CD4-positive, alpha-beta T cell (primary cell): ENCODE results near the gene ANKRD17. TPM values are rescaled to one million over a fixed set of nuclear protein-coding genes. Genes with fewer than 3 reads are reported as not detected.

Experiments
- ATAC-seq: fragments of 200-7000 bp; cut with Tn5 transposase; one replicate; pipeline ENCODE4 v1.10.0; 2022; ENCODE audit warnings: mild to moderate bottlenecking; ENCODE audit not compliant: poor library complexity
- CTCF ChIA-PET: fragments of 350-600 bp; sonication (Branson Sonifier 250); formaldehyde crosslinking; loops from one replicate; lab custom pipeline; 2021; ENCODE audit warnings: antibody characterized with exemption, inconsistent platforms; lab: Charles Lee
- POLR2A ChIA-PET: fragments of 350-600 bp; sonication (Branson Sonifier 250); formaldehyde crosslinking; loops from one replicate; lab custom pipeline; 2021; ENCODE audit warnings: antibody characterized with exemption, inconsistent platforms; lab: Charles Lee
- DNase-seq, 14 experiments: peaks; one replicate each; pipeline ENCODE4 v3.0.0-alpha.2; 2013 to 2020; ENCODE audit warnings: mixed read lengths in 2 of 14
- H3K27ac ChIP-seq, 2 donors: one replicate each; pipeline versions ENCODE4 v1.5.1 to v1.7.0; 2013; ENCODE audit warnings: low read length in 2 of 2, low read depth in 1 of 2, mild to moderate bottlenecking in 1 of 2
- H3K27me3 ChIP-seq, 2 experiments: 1 replicate in 1 of 2; 2 replicates in 1 of 2; pipeline versions ENCODE4 v1.6.1 to v1.7.0; 2013; ENCODE audit warnings: low read length in 2 of 2, control low read depth in 1 of 2, mild to moderate bottlenecking in 1 of 2, moderate library complexity in 1 of 2; ENCODE audit not compliant: insufficient read depth in 2 of 2, control insufficient read depth in 1 of 2
- H3K36me3 ChIP-seq: one replicate; pipeline ENCODE4 v1.6.1; 2013; ENCODE audit warnings: low read length, control low read depth; ENCODE audit not compliant: insufficient read depth
- H3K4me1 ChIP-seq: one replicate; pipeline ENCODE4 v1.6.1; 2013; ENCODE audit warnings: low read length, control low read depth; ENCODE audit not compliant: insufficient read depth
- H3K4me3 ChIP-seq: one replicate; pipeline ENCODE4 v1.5.1; 2013; ENCODE audit warnings: mild to moderate bottlenecking, low read length, moderate library complexity
- H3K9me3 ChIP-seq, 2 experiments: 1 replicate in 1 of 2; 2 replicates in 1 of 2; pipeline versions ENCODE4 v1.6.1 to v1.7.0; 2013; ENCODE audit warnings: low read length in 2 of 2, mild to moderate bottlenecking in 2 of 2, control low read depth in 1 of 2, moderate library complexity in 1 of 2; ENCODE audit not compliant: control insufficient read depth in 1 of 2, insufficient read depth in 1 of 2
- H3K27ac Mint-ChIP-seq: one replicate; pipeline ENCODE4 v1.8.0; 2020; ENCODE audit warnings: mixed read lengths
- H3K27me3 Mint-ChIP-seq: one replicate; pipeline ENCODE4 v1.8.0; 2021; ENCODE audit warnings: mixed read lengths
- H3K36me3 Mint-ChIP-seq: one replicate; pipeline ENCODE4 v1.8.0; 2021; ENCODE audit warnings: low read depth, mixed read lengths
- H3K4me1 Mint-ChIP-seq: one replicate; pipeline ENCODE4 v1.8.0; 2021; ENCODE audit warnings: low read depth, mixed read lengths
- H3K4me3 Mint-ChIP-seq: one replicate; pipeline ENCODE4 v1.8.0; 2020; ENCODE audit warnings: mild to moderate bottlenecking, mixed read lengths
- H3K9me3 Mint-ChIP-seq: one replicate; pipeline ENCODE4 v1.8.0; 2020; ENCODE audit warnings: mixed read lengths
- CTCF ChIP-seq: fragments of 200-600 bp; IDR thresholded peaks from one replicate; pipeline ENCODE4 v1.8.0; 2022; ENCODE audit warnings: antibody characterized with exemption, mild to moderate bottlenecking
- intact Hi-C, 2 experiments: fragments of 100-400 bp; cut with DNase I in 1 of 2; cut with micrococcal nuclease in 1 of 2; formaldehyde crosslinking; loops; one replicate each; pipeline versions ENCODE4 v1.15.1 to v1.9.0; 2023 to 2025; cut with DNase I, micrococcal nuclease
- total RNA-seq, 174 experiments: library from RNA in 2 of 174; stranded (reverse) in 2 of 174; gene quantifications; one replicate each; pipeline ENCODE4 v1.2.3 and lab custom pipeline; 2021 to 2026

Gene ANKRD17
- total RNA-seq, 2 experiments from 2014 or later: 31.9 to 34.1 TPM

GRCh38 chr4:73178389-73178788 lies 80.2 kb downstream of the ANKRD17 start:
- Mint-ChIP-seq H3K27me3 (no peaks in the 10 kb centered on the region), H3K4me3 (no peak overlapping the region), H3K9me3 (peaks cover 6% of the 10 kb centered on the region), H3K36me3 (peaks cover 62% of the 10 kb centered on the region), H3K27ac (no peak overlapping the region), H3K4me1 (peaks cover 66% of the 10 kb centered on the region)
- no peak for TF ChIP-seq CTCF
- POLR2A ChIA-PET: no interaction called here
- H3K4me1 ChIP-seq: no peaks in the 10 kb centered on the region
- CTCF ChIA-PET: no interaction called here
- ATAC-seq (no peak), DNase-seq (no peak)
- H3K36me3 ChIP-seq: peaks cover 34% of the 10 kb centered on the region
- H3K27me3 ChIP-seq: no peaks in the 10 kb centered on the region
- no peak overlapping the region for H3K27ac ChIP-seq
- H3K4me3 ChIP-seq: no peak overlapping the region
- intact Hi-C loops: loop anchor here in 1 of 2 experiments (5.0 kb wide), 1 partner anchor 44 kb away; no protein-coding TSS in a partner anchor
- H3K9me3 ChIP-seq: peaks cover 6 to 7% of the 10 kb centered on the region in 2 experiments

- CTCF ChIA-PET: no interaction called here
- no peak for TF ChIP-seq CTCF
- DNase-seq: no peak
- H3K4me1 Mint-ChIP-seq: peaks cover 39% of the 10 kb centered on the region
- H3K27me3 Mint-ChIP-seq: no peaks in the 10 kb centered on the region
- ATAC-seq: no peak
- Histone ChIP-seq H3K9me3 (peaks cover 7 to 13% of the 10 kb centered on the region in 2 experiments), H3K4me1 (no peaks in the 10 kb centered on the region), H3K27ac (no peak overlapping the region), H3K27me3 (no peaks in the 10 kb centered on the region), H3K36me3 (peaks cover 91% of the 10 kb centered on the region), H3K4me3 (no peak overlapping the region)
- intact Hi-C loops: no loop called here
- peaks cover 96% of the 10 kb centered on the region for H3K36me3 Mint-ChIP-seq
- H3K4me3 Mint-ChIP-seq: no peak overlapping the region
- no peak overlapping the region for H3K27ac Mint-ChIP-seq
- POLR2A ChIA-PET: no interaction called here
- H3K9me3 Mint-ChIP-seq: peaks cover 9% of the 10 kb centered on the region
These were observed 86.4 kb downstream of the ANKRD17 start for GRCh38 chr4:73172161-73172560.

GRCh38 chr4:73170518-73171198 lies 87.9 kb downstream of the ANKRD17 start:
- H3K36me3 ChIP-seq: peaks cover 92% of the 10 kb centered on the region
- Mint-ChIP-seq H3K4me1 (peaks cover 28% of the 10 kb centered on the region), H3K4me3 (no peak overlapping the region), H3K36me3 (peaks cover 95% of the 10 kb centered on the region), H3K27me3 (no peaks in the 10 kb centered on the region), H3K9me3 (peaks cover 12% of the 10 kb centered on the region), H3K27ac (peak overlapping the region; percentile 34)
- H3K27me3 ChIP-seq: no peaks in the 10 kb centered on the region
- ChIA-PET POLR2A (no interaction called here), CTCF (no interaction called here)
- no peaks in the 10 kb centered on the region for H3K4me1 ChIP-seq
- no peak for TF ChIP-seq CTCF
- H3K27ac ChIP-seq: no peak overlapping the region
- DNase-seq (no peak), ATAC-seq (no peak)
- H3K4me3 ChIP-seq: no peak overlapping the region
- intact Hi-C loops: no loop called here
- H3K9me3 ChIP-seq: peaks cover 10 to 13% of the 10 kb centered on the region in 2 experiments
